ENCODE data around the gene NDUFB6.
"Not testable (repeated sequence)": the region's sequence is repeated elsewhere in the genome, so short reads cannot be mapped to it uniquely, and the experiment has no call there.

Gene NDUFB6

DNA sequence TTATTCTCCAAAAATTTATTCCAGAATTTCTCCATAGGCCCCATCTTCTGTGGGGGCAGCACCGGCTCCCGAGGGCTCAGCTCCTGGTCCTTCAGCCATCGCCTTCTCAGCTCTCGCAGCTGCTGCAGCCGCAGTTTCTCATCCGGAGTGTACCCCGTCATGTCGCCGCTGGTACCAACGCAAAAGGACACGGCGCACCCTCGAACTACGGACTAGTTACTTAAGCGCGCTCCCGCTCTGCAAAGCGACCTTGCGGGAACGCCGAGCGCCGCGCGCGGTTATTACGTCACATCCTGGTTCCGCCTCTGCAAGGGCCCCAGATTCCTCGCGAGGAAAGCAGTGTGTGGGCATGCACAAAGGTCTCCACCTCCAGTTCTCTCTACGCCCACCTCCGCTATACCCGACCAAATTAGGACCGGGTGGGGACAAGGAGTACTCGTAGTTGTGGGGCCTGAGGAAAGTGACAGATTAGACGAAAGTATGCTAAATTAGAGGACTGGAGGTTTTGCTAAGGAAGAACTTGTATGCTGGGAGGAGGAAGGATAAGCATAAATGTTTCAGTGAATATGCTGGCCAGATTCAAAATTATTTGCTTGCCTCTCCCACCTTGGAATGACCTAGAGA lies at the start of gene NDUFB6:
NDUFB6 (minus strand) TSS at position 260 of the 624 bp plus-strand sequence; CDS start at position 161, 99 bp downstream.
- peak; percentile 92 for DNase-seq (ENCODE audit: low read depth)
- TF ChIP-seq, protein P1, sequence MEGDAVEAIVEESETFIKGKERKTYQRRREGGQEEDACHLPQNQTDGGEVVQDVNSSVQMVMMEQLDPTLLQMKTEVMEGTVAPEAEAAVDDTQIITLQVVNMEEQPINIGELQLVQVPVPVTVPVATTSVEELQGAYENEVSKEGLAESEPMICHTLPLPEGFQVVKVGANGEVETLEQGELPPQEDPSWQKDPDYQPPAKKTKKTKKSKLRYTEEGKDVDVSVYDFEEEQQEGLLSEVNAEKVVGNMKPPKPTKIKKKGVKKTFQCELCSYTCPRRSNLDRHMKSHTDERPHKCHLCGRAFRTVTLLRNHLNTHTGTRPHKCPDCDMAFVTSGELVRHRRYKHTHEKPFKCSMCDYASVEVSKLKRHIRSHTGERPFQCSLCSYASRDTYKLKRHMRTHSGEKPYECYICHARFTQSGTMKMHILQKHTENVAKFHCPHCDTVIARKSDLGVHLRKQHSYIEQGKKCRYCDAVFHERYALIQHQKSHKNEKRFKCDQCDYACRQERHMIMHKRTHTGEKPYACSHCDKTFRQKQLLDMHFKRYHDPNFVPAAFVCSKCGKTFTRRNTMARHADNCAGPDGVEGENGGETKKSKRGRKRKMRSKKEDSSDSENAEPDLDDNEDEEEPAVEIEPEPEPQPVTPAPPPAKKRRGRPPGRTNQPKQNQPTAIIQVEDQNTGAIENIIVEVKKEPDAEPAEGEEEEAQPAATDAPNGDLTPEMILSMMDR (conservative IDR thresholded peaks at IDR 0.05; ENCODE audit: low read depth, low read length): no peak
- peak within 1 kb of the TSS; percentile 92 for H3K4me3 ChIP-seq (ENCODE audit: low read depth, low read length)

DNA sequence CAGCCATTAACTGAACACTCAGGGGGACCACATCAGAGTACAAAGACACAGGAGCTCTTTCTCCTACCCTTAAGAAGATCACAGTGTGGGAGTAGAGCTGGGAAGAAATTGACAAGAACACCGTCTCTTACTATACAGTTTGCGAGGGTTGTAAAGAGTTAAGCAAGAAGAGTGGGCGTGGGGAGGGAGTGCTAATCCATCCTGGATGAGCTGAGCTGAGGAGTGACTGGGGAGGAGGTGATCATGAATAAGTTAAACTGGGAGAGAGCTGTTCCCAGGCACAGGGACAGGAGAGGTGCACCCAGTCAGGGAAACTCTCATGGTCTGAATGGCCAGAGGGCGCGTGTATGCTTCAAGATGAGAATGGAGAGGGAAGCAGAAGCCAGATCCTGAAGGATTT lies 45.3 kb upstream of the NDUFB6 start:
- TF ChIP-seq, protein P1 (conservative IDR thresholded peaks at IDR 0.05; ENCODE audit: low read depth, low read length): no peak
- DNase-seq (ENCODE audit: low read depth): no peak
- H3K4me3 ChIP-seq (ENCODE audit: low read depth, low read length): no peak overlapping the region

DNA sequence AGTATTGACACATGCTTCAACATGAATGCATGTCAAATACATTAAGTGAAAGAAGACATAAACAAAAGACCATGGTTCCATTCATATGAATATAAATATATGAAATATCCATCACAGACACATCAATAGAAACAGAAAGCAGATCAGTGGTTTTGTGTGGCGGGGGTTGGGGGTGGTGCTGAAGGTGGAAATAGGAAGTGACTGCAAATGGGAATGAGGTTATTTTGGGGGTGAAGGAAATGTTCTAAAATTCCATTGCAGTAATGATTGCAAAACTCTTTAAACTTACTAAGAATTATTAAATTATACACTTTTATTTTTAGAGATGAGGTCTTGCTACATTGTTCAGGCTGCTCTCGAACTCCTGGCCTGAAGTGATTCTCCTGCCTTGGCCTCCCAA lies 33.9 kb upstream of the NDUFB6 start:
- TF ChIP-seq, protein P1 (conservative IDR thresholded peaks at IDR 0.05; ENCODE audit: low read depth, low read length): no peak
- no peak for DNase-seq (ENCODE audit: low read depth)
- H3K4me3 ChIP-seq (ENCODE audit: low read depth, low read length): no peak overlapping the region

DNA sequence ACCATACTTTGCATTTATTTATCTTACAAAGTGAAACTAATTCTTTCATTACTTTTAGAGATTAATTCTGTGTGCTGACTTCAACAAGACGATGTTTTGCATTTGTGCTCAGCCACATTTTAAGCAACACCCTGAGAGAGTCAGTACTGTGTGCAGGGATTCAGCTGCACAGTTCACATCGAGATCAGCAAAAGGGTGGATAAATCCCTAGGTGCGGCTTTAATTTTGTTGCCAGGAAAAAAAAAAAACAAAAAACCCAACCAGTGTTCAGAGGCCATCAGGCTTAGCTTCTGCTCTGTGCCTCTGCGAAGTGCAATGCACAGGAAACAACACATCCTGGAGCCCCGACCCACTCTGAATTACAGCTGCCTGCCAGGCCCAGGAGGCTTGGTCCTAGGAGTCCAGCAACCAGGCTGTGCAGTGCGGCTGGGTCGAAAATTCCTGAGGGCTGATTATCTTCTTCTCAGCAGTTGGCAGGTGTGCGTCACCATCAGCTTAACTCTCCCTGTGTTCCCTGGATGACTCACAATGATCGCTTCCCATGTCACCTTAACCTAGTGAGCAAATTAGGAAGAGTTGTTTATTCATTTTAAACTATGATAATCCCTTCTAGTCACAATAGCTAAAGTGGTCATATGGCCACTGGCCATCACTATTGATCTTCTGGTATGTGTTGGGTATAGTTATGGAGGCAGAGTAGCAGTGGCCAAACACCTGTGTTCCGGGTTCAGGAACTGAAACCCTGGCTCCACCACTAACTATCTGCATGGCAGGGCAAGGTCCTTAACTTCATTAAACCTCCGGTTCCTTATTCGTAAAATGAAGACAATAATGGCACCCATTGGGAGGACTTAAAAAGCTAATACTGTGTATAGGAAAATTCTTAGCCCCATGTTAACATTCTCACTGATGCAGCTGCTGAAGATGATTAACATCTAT lies 31.2 kb upstream of the NDUFB6 start:
- TF ChIP-seq, protein P1 (conservative IDR thresholded peaks at IDR 0.05; ENCODE audit: low read depth, low read length): no peak
- no peak overlapping the region for H3K4me3 ChIP-seq (ENCODE audit: low read depth, low read length)
- peak; percentile 28 for DNase-seq (ENCODE audit: low read depth)

DNA sequence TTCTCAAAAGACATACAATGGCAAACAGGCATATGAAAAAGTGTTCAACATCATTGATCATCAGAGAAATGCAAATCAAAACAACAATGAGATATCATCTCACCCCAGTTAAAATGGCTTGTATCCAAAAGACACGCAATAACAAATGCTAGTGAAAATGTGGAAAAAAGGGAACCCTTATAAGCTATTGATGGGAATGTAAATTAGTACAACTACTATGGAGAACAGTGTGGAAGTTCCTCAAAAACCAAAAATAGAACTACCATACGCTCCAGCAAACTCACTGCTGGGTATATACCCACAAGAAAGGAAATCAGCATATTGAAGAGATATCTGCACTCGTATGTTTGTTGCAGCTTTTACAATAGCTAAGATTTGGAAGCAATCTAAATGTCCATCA lies 26.1 kb upstream of the NDUFB6 start:
- not testable (repeated sequence) for H3K4me3 ChIP-seq (ENCODE audit: low read depth, low read length); DNase-seq (ENCODE audit: low read depth)

DNA sequence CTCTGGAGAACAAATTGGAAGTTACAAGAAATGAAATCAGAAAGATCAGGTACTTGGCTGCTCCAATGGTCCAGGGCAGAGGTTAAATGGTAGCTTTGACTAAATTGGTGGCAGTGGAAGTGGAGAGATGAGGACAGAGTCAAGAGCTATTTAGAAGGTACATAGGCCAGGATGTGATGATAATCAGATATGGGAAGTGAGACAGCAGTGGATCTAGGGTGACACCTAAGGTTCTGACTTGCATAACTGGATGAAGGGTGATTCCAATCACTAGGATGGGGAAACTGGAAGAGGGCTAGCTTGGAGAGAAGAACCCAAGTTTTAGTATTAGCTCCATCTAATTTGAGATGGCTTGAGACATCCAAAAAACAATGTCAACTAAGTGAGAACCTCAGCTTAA lies 24.0 kb upstream of the NDUFB6 start:
- TF ChIP-seq, protein P1 (conservative IDR thresholded peaks at IDR 0.05; ENCODE audit: low read depth, low read length): no peak
- no peak overlapping the region for H3K4me3 ChIP-seq (ENCODE audit: low read depth, low read length)
- DNase-seq (ENCODE audit: low read depth): no peak

DNA sequence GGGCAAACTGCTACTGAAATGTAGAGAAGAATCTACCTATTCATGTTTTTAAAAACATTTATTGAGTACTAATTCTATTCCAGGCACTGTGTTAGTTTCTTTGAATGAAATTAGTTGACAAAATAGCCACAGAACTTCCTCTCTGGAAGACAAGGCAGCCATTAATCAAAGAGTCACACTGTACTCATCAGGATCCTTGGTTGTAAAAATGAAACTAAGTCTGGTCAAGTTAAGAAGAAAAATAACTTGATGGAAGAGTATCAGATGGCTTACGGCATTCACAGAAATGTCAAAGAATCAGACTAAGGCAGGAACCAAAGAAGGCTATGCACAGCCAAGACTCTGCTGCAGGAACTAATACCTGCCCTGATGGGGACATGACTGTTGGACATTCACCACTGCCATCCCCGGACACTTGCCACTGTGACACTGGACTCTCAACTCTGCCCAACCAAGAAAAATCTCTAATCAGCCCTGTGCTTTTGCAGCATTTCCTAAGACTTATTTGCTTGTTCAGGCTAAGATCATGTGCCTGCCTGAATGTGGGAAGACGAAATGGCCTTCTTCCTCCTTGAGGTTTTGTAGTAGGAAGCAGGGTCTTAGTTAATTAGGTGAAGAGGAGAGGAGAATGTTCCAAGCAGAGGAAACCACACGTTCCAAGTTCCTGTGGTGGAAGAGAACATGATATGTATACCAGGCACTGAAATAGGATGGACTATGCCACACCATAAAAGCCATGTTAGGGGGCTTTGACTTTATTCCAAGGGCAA lies 23.3 kb upstream of the NDUFB6 start:
- H3K4me3 ChIP-seq (ENCODE audit: low read depth, low read length): no peak overlapping the region
- DNase-seq (ENCODE audit: low read depth): no peak
- TF ChIP-seq, protein P1 (conservative IDR thresholded peaks at IDR 0.05; ENCODE audit: low read depth, low read length): no peak
